ENCODE measurements around the gene PCDH8. TPM values are rescaled to one million over a fixed set of nuclear protein-coding genes. Genes with fewer than 3 reads are reported as not detected.

The PCDH8 gene
- total RNA-seq, 4 donors from 2014 or later, result not detected

- TF ChIP-seq CTCF (IDR thresholded peaks at IDR 0.05), result no peak
- ATAC-seq (ENCODE audit: low FRiP score) (no peak), DNase-seq (ENCODE audit: low spot score) (no peak)
Observed at GRCh38 chr13:52845766-52846566, 2.5 kb downstream of the PCDH8 start.

- TF ChIP-seq CTCF (IDR thresholded peaks at IDR 0.05), result no peak
- ATAC-seq (ENCODE audit: low FRiP score), result no peak
- no peak for DNase-seq (ENCODE audit: low spot score)
Observed at GRCh38 chr13:52845334-52845761, 3.1 kb downstream of the PCDH8 start.

GRCh38 chr13:52844836-52845235 is 3.6 kb downstream of the PCDH8 start:
- TF ChIP-seq CTCF (IDR thresholded peaks at IDR 0.05), result no peak
- ATAC-seq (ENCODE audit: low FRiP score), result no peak
- no peak for DNase-seq (ENCODE audit: low spot score)

GRCh38 chr13:52842441-52842840 is 6.0 kb downstream of the PCDH8 start:
- ATAC-seq (ENCODE audit: low FRiP score), result no peak
- DNase-seq (ENCODE audit: low spot score), result no peak
- no peak for TF ChIP-seq CTCF (IDR thresholded peaks at IDR 0.05)

GRCh38 chr13:52840066-52840465 is 8.4 kb downstream of the PCDH8 start:
- no peak for TF ChIP-seq CTCF (IDR thresholded peaks at IDR 0.05)
- ATAC-seq (ENCODE audit: low FRiP score) (no peak), DNase-seq (ENCODE audit: low spot score) (no peak)

GRCh38 chr13:52838433-52839107 is 9.9 kb downstream of the PCDH8 start:
- no peak for DNase-seq (ENCODE audit: low spot score)
- no peak for TF ChIP-seq CTCF (IDR thresholded peaks at IDR 0.05)
- no peak for ATAC-seq (ENCODE audit: low FRiP score)

- no peak for TF ChIP-seq CTCF (IDR thresholded peaks at IDR 0.05)
- ATAC-seq (ENCODE audit: low FRiP score), result no peak
- DNase-seq (ENCODE audit: low spot score), result no peak
Observed at GRCh38 chr13:52837850-52838249, 10.6 kb downstream of the PCDH8 start.

All from omental fat pad (tissue), 4 donors.